Testis (tissue), 3 donors: ENCODE results near the gene GGA1. TPM values are rescaled to one million over a fixed set of nuclear protein-coding genes. Genes with fewer than 3 reads are reported as not detected.

Source experiments
- DNase-seq: peaks from one replicate; pipeline ENCODE4 v3.0.0-alpha.2; 2019
- H3K27ac ChIP-seq, 2 donors: fragments of 200-600 bp; sonication (generic); one replicate each; pipeline ENCODE4 v1.5.1; 2019
- H3K27me3 ChIP-seq: fragments of 200-600 bp; sonication (generic); one replicate; pipeline ENCODE4 v1.5.1; 2019
- H3K36me3 ChIP-seq: fragments of 200-600 bp; sonication (generic); one replicate; pipeline ENCODE4 v1.5.1; 2017; ENCODE audit warnings: low read depth; ENCODE audit errors: missing control alignments
- H3K4me1 ChIP-seq: fragments of 200-600 bp; sonication (generic); one replicate; pipeline ENCODE4 v1.5.1; 2019
- H3K4me3 ChIP-seq, 2 donors: fragments of 200-600 bp; sonication (generic); one replicate each; pipeline ENCODE4 v1.5.1; 2017 to 2019
- H3K9me3 ChIP-seq: fragments of 200-600 bp; sonication (generic); one replicate; pipeline ENCODE4 v1.5.1; 2017
- POLR2A ChIP-seq: fragments of 450-650 bp; IDR thresholded peaks from one replicate; pipeline ENCODE4 v1.6.1; 2017; ENCODE audit warnings: antibody characterized with exemption, mild to moderate bottlenecking, moderate library complexity
- WGBS, 2 donors: methylation state at CpG; one replicate each; pipeline ENCODE4 v1.1.5; 2018; 5-methylcytosine and 5-hydroxymethylcytosine counted together
- intact Hi-C: fragments of 100-400 bp; cut with DNase I; formaldehyde crosslinking; loops from one replicate; pipeline ENCODE4 v1.15.1; 2023; ENCODE audit warnings: low total_unique reads
- polyA plus RNA-seq: library from polyadenylated mRNA; stranded (reverse); fragments of 350-450 nt; fragmentation: Illumina TruSeq; extraction: RNeasy Lipid Tissue Mini Kit (QIAGEN cat#74804); gene quantifications from one replicate; pipeline ENCODE4 v1.2.3, GENCODE V29; 2014; ENCODE audit warnings: low read depth, low replicate concordance; ENCODE audit not compliant: insufficient read depth
- total RNA-seq, 2 donors: library from RNA; depleted of rRNA; stranded (reverse); fragments of >200 nt; gene quantifications; one replicate each; pipeline ENCODE4 v1.2.3, GENCODE V29; 2016
- TF ChIP-seq, protein P1 (sequence below), 3 experiments: fragments of 450-650 bp in 2 of 3; fragments of 200-600 bp in 1 of 3; sonication (generic) in 1 of 3; IDR thresholded peaks; one replicate each; pipeline ENCODE4 v1.5.1; 2016 to 2019; ENCODE audit warnings: antibody characterized with exemption in 3 of 3, mild to moderate bottlenecking in 2 of 3, moderate library complexity in 1 of 3

Gene GGA1
- total and polyA plus RNA-seq, 3 donors from 2014 or later, result 274 to 359 (median 354) TPM

- WGBS, 2 donors, result 58 to 65% methylated on average over 7 to 17 of the region's 17 CpGs
These were observed 42.8 kb upstream of the GGA1 start for GRCh38 chr22:37565830-37566229.

DNA sequence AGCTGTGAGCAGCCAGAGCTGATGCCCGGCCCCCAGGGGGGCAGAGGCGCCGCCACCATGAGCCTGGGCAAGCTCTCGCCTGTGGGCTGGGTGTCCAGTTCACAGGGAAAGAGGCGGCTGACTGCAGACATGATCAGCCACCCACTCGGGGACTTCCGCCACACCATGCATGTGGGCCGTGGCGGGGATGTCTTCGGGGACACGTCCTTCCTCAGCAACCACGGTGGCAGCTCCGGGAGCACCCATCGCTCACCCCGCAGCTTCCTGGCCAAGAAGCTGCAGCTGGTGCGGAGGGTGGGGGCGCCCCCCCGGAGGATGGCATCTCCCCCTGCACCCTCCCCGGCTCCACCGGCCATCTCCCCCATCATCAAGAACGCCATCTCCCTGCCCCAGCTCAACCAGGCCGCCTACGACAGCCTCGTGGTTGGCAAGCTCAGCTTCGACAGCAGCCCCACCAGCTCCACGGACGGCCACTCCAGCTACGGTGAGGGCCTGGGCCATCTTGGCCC lies 42.3 kb upstream of the GGA1 start:
- Histone ChIP-seq H3K27me3 (no peaks in the 10 kb centered on the region), H3K9me3 (no peaks in the 10 kb centered on the region), H3K4me1 (peaks cover 49% of the 10 kb centered on the region), H3K27ac (peak overlapping the region in 1 of 2 donors; percentile 45), H3K36me3 (no peaks in the 10 kb centered on the region), H3K4me3 (no peak overlapping the region)
- TF ChIP-seq, protein P1, sequence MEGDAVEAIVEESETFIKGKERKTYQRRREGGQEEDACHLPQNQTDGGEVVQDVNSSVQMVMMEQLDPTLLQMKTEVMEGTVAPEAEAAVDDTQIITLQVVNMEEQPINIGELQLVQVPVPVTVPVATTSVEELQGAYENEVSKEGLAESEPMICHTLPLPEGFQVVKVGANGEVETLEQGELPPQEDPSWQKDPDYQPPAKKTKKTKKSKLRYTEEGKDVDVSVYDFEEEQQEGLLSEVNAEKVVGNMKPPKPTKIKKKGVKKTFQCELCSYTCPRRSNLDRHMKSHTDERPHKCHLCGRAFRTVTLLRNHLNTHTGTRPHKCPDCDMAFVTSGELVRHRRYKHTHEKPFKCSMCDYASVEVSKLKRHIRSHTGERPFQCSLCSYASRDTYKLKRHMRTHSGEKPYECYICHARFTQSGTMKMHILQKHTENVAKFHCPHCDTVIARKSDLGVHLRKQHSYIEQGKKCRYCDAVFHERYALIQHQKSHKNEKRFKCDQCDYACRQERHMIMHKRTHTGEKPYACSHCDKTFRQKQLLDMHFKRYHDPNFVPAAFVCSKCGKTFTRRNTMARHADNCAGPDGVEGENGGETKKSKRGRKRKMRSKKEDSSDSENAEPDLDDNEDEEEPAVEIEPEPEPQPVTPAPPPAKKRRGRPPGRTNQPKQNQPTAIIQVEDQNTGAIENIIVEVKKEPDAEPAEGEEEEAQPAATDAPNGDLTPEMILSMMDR (IDR thresholded peaks at IDR 0.05), result no peak
- TF ChIP-seq POLR2A, result no peak
- intact Hi-C loops, result no loop called here
- WGBS, 2 donors, result 70% methylated on average over 28 of the region's 28 CpGs; no CpG with 5 or more reads in 1 of the 2 donors
- DNase-seq, result no peak

More at GRCh38 chr22:37565830-37566229, 42.8 kb upstream of the GGA1 start:
- H3K4me3 ChIP-seq, result no peak overlapping the region
- H3K36me3 ChIP-seq, result no peaks in the 10 kb centered on the region
- no peaks in the 10 kb centered on the region for H3K9me3 ChIP-seq
- peaks cover 49% of the 10 kb centered on the region for H3K4me1 ChIP-seq
- no peak for TF ChIP-seq POLR2A
- TF ChIP-seq, protein P1 (IDR thresholded peaks at IDR 0.05), result no peak
- H3K27ac ChIP-seq, result peak overlapping the region in 1 of 2 donors; percentile 45
- no peak for DNase-seq
- H3K27me3 ChIP-seq, result no peaks in the 10 kb centered on the region
- intact Hi-C loops, result no loop called here

DNA sequence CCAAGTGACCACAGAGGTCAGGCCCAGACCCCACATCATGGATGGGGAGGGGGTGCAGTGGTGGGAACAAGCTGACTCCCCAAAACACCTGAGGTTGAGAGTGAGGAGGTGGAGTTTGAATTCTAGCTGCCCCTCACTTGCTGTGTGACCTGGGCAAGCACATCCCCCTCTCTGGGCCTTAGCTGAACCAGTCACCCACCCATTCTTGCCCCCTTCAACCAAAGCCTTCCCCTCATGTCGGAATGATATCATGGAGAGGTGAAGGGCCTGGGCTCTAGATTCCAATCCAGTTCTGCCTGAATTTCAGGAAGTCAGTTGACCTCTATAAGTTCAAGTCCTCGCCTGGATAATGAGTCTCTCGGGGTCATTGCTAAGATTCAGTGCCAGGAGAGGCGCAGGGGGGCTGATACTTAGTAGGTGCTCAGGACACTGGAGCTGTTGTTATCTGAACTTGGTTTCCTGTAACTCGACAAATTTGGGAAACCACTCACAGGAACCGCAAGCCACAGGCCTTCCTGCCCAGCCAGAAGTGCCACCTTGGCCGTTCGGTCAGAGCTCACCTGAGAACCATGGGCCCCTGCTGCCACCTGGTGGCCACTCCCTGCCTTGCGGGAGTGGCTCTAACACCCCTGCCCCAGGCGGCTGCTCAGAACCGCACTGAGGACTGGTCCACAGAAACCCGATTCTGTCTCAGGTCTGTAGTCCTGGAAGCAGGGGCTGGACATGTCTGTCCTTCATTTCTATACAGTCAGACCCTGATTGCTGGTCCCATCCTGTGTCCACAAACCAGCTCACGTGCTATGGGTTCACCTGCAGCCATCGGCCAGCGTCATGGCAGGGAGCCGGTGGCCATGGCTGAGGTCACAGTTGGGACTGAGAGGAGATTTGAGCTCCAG lies 41.5 kb upstream of the GGA1 start:
- Histone ChIP-seq H3K4me3 (no peak overlapping the region), H3K27ac (peak overlapping the region in 1 of 2 donors; percentile 1), H3K9me3 (no peaks in the 10 kb centered on the region), H3K4me1 (peaks cover 44% of the 10 kb centered on the region), H3K27me3 (no peaks in the 10 kb centered on the region), H3K36me3 (no peaks in the 10 kb centered on the region)
- intact Hi-C loops, result no loop called here
- DNase-seq, result peak; percentile 88
- TF ChIP-seq, protein P1 (IDR thresholded peaks at IDR 0.05), result peak; percentile 89 to 94 (median 91)
- TF ChIP-seq POLR2A, result no peak
- 51 to 70% methylated on average over 7 to 15 of the region's 16 CpGs for WGBS, 2 donors

- intact Hi-C loops, result no loop called here
- H3K4me1 ChIP-seq, result peaks cover 35% of the 10 kb centered on the region
These were observed 40.6 kb upstream of the GGA1 start for GRCh38 chr22:37568012-37568411.

More at GRCh38 chr22:37568012-37568411, 40.6 kb upstream of the GGA1 start:
- WGBS, 2 donors, result 83 to 84% methylated on average over 14 of the region's 15 CpGs
- Histone ChIP-seq H3K4me3 (no peak overlapping the region), H3K27ac (no peak overlapping the region), H3K36me3 (no peaks in the 10 kb centered on the region), H3K27me3 (no peaks in the 10 kb centered on the region), H3K9me3 (no peaks in the 10 kb centered on the region)
- TF ChIP-seq, protein P1 (IDR thresholded peaks at IDR 0.05), result no peak
- TF ChIP-seq POLR2A, result no peak
- DNase-seq, result no peak
